Measurements from ENCODE around the gene VCL. TPM values are rescaled to one million over a fixed set of nuclear protein-coding genes. Genes with fewer than 3 reads are reported as not detected.

The VCL gene
- total RNA-seq, 1 experiment from 2014 or later, result 92.2 TPM

DNA sequence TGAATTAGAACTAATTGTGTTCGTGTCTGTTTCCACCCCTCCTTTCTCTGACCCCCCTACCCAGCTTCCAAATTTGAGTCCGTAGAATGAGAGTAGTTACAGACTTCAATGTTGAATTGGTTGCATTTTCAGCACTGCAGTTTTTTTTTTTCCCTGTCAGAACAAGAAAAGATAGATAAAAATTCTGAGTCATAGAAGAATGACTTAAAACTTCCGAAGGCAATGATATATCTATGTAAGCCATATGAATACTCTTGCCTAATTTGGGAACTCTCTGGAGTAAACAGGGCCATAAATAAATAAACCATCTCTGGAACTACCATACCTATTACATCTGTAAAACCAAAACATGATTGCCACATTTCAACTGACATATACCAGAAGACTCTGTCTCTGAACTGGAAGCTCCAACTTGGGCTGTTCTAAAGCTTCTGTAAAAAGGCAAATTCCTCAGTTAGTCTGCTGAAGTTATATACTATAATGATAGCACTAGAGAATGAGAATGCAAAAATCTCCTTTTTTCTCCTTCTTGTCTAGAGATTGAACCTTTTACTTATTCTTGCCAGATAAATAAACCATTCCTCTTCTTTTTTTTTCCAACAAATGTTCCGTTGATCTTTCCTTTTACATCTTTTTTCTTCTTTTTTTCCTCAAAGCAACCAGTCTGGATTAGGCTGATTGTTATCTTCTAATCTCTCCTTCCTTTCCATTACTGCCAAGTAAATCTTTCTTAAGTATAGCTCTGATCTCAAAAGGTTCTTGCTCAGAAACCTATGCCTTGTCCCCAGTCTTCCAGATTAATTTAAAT lies 23.5 kb downstream of the VCL start:
- peaks cover 12% of the 10 kb centered on the region; the same call in 1 of the 2 replicates for H3K4me1 ChIP-seq
- CTCF ChIA-PET, result no interaction called here

DNA sequence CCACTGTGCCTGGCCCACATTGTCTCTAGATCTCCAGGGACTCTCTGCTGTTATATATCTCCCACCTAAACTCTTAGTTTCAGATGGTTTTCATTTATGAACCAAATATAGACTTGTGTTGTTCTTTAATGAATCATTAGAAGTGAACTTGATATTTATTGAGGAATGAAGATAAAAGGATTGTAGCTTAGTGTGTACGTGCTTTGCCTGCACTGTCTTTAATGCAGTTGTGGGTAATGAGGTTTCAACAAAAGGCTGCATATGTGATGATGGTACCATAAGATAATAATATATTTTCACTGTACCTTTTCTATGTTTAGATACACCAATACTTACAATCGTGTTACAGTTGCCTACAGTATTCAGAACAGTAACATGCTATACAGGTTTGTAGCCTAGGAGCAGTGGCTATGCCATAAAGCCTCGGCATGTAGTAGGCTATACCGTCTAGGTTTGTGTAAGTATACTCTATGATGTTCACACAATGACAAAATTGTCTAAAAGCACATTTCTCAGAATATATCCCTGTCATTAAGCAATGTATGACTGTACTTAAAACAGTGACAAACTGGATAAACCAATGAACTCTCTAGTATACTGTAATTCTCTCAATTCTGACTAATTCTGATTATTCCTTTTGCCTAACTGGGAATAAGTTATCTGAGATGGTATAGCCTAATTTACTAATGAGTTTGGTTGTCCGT lies 25.2 kb downstream of the VCL start:
- intact Hi-C loops (cut with micrococcal nuclease; ENCODE audit: unreplicated experiment), result no loop called here
- H3K4me1 Mint-ChIP-seq (ENCODE audit: low read depth, unreplicated experiment), result peaks cover 39% of the 10 kb centered on the region
- BruUV-seq (replicated peaks), result no TSS peak
- H3K36me3 Mint-ChIP-seq (ENCODE audit: insufficient read depth, unreplicated experiment), result peaks cover 26% of the 10 kb centered on the region
- DNase-seq, result no peak
- no peak overlapping the region for H3K4me3 Mint-ChIP-seq (ENCODE audit: unreplicated experiment)
- H3K4me3 ChIP-seq (ENCODE audit: low read depth, low read length), result no peak overlapping the region
- ChIA-PET POLR2A (interaction anchor here (0.6 to 0.7 kb wide), 2 partner anchors 25 to 35 kb away, joined by 3 to 4 read pairs; partner anchors contain the start of gene VCL), CTCF (no interaction called here)
- no peak overlapping the region for H3K27ac Mint-ChIP-seq (ENCODE audit: unreplicated experiment)
- H3K9me3 ChIP-seq, result no peaks in the 10 kb centered on the region
- peaks cover 17% of the 10 kb centered on the region; the same call in 1 of the 2 replicates for H3K4me1 ChIP-seq
- TF ChIP-seq, protein P1, sequence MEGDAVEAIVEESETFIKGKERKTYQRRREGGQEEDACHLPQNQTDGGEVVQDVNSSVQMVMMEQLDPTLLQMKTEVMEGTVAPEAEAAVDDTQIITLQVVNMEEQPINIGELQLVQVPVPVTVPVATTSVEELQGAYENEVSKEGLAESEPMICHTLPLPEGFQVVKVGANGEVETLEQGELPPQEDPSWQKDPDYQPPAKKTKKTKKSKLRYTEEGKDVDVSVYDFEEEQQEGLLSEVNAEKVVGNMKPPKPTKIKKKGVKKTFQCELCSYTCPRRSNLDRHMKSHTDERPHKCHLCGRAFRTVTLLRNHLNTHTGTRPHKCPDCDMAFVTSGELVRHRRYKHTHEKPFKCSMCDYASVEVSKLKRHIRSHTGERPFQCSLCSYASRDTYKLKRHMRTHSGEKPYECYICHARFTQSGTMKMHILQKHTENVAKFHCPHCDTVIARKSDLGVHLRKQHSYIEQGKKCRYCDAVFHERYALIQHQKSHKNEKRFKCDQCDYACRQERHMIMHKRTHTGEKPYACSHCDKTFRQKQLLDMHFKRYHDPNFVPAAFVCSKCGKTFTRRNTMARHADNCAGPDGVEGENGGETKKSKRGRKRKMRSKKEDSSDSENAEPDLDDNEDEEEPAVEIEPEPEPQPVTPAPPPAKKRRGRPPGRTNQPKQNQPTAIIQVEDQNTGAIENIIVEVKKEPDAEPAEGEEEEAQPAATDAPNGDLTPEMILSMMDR (IDR thresholded peaks at IDR 0.05; ENCODE audit: insufficient read depth in 1 of 2, low read depth in 1 of 2, low read length in 1 of 2, severe bottlenecking in 1 of 2, unreplicated experiment in 1 of 2), result no peak
- H3K36me3 ChIP-seq (ENCODE audit: control insufficient read depth, insufficient read depth, low read length), result no peaks in the 10 kb centered on the region
- H3K9me3 Mint-ChIP-seq (ENCODE audit: unreplicated experiment), result no peaks in the 10 kb centered on the region
- H3K27me3 Mint-ChIP-seq (ENCODE audit: insufficient read depth, unreplicated experiment), result no peaks in the 10 kb centered on the region
- no peaks in the 10 kb centered on the region for H3K27me3 ChIP-seq (replicated peaks; ENCODE audit: control insufficient read depth, insufficient read depth, low read length)

More for the DNA sequence above, 23.5 kb downstream of the VCL start:
- Histone ChIP-seq H3K27me3 (replicated peaks; ENCODE audit: control insufficient read depth, insufficient read depth, low read length) (no peaks in the 10 kb centered on the region), H3K36me3 (ENCODE audit: control insufficient read depth, insufficient read depth, low read length) (no peaks in the 10 kb centered on the region), H3K4me3 (ENCODE audit: low read depth, low read length) (no peak overlapping the region), H3K9me3 (no peaks in the 10 kb centered on the region)
- Mint-ChIP-seq H3K4me3 (ENCODE audit: unreplicated experiment) (no peak overlapping the region), H3K27ac (ENCODE audit: unreplicated experiment) (no peak overlapping the region), H3K36me3 (ENCODE audit: insufficient read depth, unreplicated experiment) (peaks cover 29% of the 10 kb centered on the region), H3K4me1 (ENCODE audit: low read depth, unreplicated experiment) (peaks cover 32% of the 10 kb centered on the region), H3K27me3 (ENCODE audit: insufficient read depth, unreplicated experiment) (no peaks in the 10 kb centered on the region), H3K9me3 (ENCODE audit: unreplicated experiment) (no peaks in the 10 kb centered on the region)
- intact Hi-C loops (cut with micrococcal nuclease; ENCODE audit: unreplicated experiment), result no loop called here
- no peak for DNase-seq
- BruUV-seq (replicated peaks), result no TSS peak
- TF ChIP-seq, protein P1 (IDR thresholded peaks at IDR 0.05; ENCODE audit: insufficient read depth in 1 of 2, low read depth in 1 of 2, low read length in 1 of 2, severe bottlenecking in 1 of 2, unreplicated experiment in 1 of 2), result no peak
- POLR2A ChIA-PET, result interaction anchor here (0.6 to 0.9 kb wide), 4 partner anchors 12 to 925 kb away, joined by 3 to 4 read pairs (median 3); partner anchors contain the start of gene P4HA1

DNA sequence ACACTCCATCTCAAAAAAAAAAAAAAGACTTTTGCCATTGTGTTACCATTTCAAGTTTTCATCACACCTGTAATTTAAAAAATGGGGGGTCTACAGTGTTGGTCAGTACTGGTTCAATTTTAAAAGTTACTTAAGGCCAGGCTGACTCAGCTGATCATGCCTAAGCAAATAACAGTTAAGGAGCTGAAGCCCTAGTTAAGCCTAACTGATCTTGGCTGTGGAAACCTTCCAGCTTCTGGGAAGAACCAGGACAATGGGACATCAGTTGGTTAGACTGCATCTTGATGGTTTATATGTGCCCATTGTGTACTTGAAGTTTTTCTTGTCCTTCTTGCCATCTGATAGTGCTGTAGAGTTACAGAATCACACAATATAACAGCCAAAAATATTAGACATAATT lies 26.7 kb downstream of the VCL start:
- H3K27me3 ChIP-seq (replicated peaks; ENCODE audit: control insufficient read depth, insufficient read depth, low read length), result no peaks in the 10 kb centered on the region
- POLR2A ChIA-PET, result no interaction called here
- H3K36me3 ChIP-seq (ENCODE audit: control insufficient read depth, insufficient read depth, low read length), result no peaks in the 10 kb centered on the region
- peaks cover 17% of the 10 kb centered on the region; the same call in 1 of the 2 replicates for H3K4me1 ChIP-seq
- Mint-ChIP-seq H3K4me1 (ENCODE audit: low read depth, unreplicated experiment) (peaks cover 33% of the 10 kb centered on the region), H3K4me3 (ENCODE audit: unreplicated experiment) (no peak overlapping the region), H3K9me3 (ENCODE audit: unreplicated experiment) (no peaks in the 10 kb centered on the region), H3K27me3 (ENCODE audit: insufficient read depth, unreplicated experiment) (no peaks in the 10 kb centered on the region), H3K27ac (ENCODE audit: unreplicated experiment) (no peak overlapping the region), H3K36me3 (ENCODE audit: insufficient read depth, unreplicated experiment) (peaks cover 16% of the 10 kb centered on the region)
- CTCF ChIA-PET, result interaction anchor here (0.6 kb wide), 1 partner anchor 9 kb away, joined by 3 read pairs; no protein-coding TSS in a partner anchor
- no TSS peak for BruUV-seq (replicated peaks)
- no peak for DNase-seq
- intact Hi-C loops (cut with micrococcal nuclease; ENCODE audit: unreplicated experiment), result no loop called here
- no peaks in the 10 kb centered on the region for H3K9me3 ChIP-seq
- TF ChIP-seq, protein P1 (IDR thresholded peaks at IDR 0.05; ENCODE audit: insufficient read depth in 1 of 2, low read depth in 1 of 2, low read length in 1 of 2, severe bottlenecking in 1 of 2, unreplicated experiment in 1 of 2), result no peak
- no peak overlapping the region for H3K4me3 ChIP-seq (ENCODE audit: low read depth, low read length)
